Ramos (cell line): ENCODE measurements around the gene ALS2CL.

ENCODE experiments used
- in situ Hi-C: fragments of 300-500 bp; cut with MboI; formaldehyde crosslinking; loops from one replicate; pipeline ENCODE4 v1.14.3; 2022; ENCODE audit warnings: low sequenced_read_pairs; ENCODE audit not compliant: unreplicated experiment

The ALS2CL gene

DNA sequence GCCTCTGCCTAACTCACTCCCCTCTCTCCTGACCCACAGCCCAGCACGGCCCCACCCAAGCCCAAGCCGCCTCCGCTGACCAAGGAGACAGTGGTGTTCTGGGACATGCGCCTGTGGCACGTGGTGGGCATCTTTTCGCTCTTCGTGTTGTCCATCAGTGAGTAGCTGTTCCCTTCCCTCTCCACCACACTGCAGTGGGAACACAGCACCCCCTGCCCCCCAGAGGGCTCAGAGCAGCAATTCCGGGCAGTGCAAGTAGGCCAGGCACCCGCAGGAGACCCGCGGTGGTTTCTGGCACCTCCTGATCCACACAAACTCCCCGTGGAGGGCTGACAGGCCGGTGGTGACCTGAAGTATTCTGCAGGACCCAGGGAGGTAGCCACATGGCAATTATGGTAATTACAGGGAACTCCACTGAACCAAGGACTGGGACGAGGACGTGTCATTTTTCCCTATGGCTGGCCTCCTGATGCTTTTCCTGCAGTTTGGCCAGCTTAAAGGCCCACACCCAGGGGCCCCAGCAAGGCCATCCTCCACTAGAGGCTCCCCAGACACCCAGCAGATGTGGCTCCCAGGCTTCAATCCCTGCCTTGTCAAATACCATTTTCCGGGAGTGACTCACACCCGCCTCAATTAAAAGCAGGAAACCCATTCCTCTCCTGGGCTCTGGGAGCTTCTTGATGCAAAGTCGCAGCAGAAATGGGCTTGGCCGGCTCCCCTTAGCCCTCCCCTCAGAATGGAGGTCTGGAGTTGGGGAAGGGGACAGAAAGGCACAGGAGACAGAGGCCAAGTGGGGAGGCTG lies 12.5 kb upstream of the ALS2CL start:
- in situ Hi-C loops: loop anchor here (25.0 kb wide), 1 partner anchor 306 kb away; no protein-coding TSS in a partner anchor

DNA sequence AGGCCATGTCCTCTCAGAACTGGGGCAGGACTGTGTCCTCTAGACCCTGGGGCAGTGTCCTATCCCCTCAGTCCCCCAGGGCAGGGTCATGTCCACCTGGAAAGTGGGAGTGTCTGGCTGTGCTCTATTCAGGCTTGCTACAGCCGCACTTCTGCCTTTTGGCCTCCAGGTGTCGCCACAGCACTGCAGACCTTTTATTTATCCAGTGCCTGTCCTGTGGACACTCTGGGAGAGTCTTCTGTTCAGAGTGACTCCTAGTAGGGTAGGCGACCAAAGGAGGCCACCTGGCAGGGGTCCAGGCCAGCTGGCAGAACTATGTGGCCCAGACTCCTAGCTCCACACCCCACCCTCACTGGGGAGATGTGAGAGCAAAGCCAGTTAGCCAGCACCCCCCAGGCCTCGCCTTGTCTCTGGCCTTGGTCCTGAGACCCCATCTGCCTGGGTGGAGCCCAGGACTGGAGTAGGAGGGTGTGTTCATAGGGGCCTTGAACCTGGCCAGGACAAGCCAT lies 11.6 kb upstream of the ALS2CL start:
- in situ Hi-C loops: loop anchor here (25.0 kb wide), 1 partner anchor 307 kb away; no protein-coding TSS in a partner anchor

DNA sequence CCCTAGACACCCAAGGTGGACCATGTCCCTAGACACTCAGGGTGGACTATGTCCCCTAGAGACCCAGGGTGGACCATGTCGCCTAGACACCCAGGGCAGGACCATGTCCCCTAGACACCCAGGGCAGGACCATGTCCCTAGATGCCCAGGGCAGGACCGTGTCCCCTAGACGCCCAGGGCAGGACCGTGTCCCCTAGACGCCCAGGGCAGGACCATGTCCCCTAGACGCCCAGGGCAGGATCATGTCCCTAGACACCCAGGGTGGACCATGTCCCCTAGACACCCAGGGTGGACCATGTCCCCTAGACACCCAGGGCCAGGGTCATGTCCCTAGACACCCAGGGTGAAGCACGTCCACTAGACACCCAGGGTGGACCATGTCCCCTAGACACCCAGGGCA lies 10.9 kb upstream of the ALS2CL start:
- in situ Hi-C loops: loop anchor here (25.0 kb wide), 1 partner anchor 308 kb away; no protein-coding TSS in a partner anchor

DNA sequence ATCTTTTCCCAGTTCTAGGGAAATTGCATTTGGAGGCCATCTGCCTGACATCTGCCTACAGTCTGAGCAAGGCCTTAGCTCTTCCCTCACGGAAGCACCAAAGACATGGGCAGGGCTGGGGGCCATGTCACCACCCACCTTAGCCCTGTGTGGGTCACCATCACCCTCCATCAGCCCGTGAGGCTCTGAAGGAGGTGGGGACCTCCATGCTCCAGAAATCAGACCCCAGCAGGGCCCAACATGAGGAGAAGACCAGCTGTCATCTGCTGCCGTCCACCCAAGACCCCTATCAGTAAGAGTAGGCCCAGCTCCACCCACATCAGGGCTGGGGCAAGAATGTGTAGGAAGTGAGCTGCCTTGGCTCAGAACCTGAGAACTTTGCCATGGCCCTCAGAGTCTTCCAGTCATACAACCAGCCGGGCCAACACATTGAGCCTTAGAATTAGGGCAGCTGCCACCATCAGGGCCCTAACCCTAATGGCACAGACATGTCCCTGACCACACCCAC lies 9.6 kb upstream of the ALS2CL start:
- in situ Hi-C loops: loop anchor here (25.0 kb wide), 1 partner anchor 309 kb away; no protein-coding TSS in a partner anchor

DNA sequence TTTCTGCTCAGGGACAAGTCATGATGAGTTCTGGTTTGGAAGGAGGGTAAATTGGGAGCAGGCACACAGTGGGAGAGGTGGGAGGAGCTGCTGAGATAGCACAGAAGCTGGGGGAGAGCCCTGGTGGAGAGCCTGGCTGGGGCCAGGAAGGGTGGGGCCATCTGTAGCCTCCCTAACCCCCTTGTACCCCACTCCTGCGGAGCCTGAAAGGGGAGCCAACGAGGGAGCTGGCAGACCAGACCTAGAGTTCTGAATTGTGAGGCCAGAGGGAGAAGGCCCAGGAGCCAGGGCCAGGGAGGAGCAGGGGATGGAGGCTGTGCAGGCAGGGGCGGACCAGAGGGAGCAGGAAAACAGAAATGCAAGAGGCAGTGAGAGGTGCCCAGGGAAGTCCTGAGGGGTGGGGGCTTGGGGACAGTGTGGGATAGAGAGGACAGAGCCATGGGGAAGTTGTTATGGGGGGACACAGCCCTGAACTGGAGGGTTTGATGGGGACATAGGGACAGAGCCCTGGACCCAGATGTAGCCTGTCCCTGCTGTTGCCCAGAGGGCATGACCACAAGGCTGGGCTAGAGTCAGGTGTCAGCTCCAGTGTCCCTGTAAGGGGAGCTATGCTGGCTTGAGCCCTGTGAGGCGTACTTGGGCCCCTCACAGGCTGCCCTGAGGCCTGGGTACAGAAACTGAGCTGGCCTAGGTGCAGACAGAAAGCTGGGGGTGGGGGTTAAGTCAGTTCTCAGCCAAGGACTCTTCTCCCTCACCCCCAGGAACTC lies 8.9 kb upstream of the ALS2CL start:
- in situ Hi-C loops: loop anchor here (25.0 kb wide), 1 partner anchor 310 kb away; no protein-coding TSS in a partner anchor

DNA sequence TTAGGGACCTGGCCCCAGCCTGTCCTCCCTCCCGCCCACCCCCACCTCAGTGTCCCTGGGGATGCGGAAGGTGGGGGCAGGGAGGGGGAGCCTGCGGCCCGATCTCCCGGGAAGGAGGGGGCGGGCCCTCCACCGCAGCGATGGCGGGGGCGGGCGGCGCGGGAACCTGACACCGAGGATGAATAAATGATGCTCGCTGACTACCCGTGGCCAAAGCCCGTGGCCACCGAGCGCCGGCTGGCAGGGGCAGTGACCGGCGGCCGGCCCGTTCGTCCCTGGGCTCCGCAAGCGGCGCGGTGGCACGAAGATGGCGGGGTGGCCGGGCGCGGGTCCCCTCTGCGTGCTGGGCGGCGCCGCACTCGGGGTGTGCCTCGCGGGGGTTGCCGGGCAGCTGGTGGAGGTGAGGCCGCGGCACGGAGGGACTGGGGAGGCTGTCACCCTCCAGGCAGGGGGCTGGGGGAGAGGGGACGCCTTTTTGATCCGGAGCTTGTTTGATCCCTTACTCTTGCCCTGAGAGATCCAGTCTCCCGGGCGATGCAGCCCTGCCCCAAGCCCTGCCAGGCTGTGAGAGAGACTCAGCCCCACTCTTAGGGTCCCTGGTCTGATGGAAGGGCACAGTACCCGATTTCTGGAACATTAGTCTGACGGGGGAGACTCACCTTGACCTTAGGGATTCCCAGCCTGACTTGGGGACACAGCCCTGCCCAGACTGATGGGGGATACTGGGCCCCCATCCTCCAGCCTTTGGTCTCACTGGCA lies 7.9 kb upstream of the ALS2CL start, which contains the start of gene TMIE:
TMIE (plus strand) TSS at position 212 of the 759 bp plus-strand sequence; CDS start at position 308, 96 bp downstream.
- in situ Hi-C loops: loop anchor here (25.0 kb wide), 1 partner anchor 311 kb away; no protein-coding TSS in a partner anchor

DNA sequence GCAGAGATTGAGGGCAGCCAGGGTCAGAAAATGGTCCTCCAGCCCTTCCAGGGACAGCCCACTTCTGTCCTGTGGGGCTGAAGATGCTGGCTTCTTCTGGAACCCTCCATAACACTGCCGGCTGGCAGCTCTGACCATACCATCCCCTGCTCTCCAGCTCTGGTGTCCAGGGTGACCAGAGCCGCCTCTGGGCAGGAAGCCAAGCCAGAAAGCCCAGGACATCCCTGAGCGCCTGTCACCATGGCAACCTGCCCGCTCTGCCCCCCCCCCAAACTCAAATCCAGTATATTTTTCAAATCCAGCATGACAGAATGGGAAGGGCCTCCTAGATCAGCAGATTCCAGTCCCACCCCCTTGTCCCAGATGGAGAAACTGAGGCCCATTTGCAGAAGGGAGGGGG lies 7.3 kb upstream of the ALS2CL start:
- in situ Hi-C loops: loop anchor here (25.0 kb wide), 1 partner anchor 312 kb away; no protein-coding TSS in a partner anchor

DNA sequence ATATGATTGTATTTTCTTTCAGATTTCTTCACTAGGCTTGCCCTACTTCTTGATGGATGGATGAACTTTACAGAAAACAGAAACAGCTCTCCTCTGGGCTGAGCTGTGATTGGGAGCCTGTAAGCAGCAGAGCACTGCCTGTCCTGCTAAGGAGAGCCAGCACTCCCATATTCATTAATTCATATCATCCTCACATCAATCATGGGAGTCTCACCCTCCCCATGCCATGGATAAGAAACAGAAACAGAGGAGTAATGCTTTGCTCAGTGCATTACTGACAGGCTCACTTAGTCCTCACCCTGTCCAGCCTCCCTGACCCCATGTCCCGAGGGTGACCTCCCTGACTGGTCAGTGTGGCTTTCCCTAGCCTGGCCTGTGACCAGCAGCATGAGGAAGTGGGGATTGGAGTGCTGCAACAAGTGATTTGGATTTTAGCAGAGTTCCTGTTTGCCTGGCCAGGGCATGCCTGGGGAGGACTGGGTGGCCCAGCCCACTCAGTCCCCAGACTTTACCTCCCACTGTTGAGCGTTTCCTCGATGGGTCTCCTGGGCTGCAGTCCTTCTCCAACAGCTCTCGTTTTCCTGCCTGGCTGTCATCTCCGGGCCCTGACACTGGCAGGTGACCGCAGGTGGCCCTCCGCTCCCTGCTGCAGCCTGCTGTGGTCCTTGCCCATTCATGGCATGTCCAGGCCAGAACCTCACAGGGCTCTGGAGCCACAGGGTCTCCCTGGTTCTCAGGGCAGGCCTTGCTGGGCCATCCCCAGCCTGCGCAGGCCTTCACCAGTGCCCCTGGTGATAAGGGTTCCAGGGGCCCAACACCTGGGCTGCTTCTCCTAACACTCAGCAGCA lies 6.4 kb upstream of the ALS2CL start:
- in situ Hi-C loops: loop anchor here (25.0 kb wide), 1 partner anchor 312 kb away; no protein-coding TSS in a partner anchor

DNA sequence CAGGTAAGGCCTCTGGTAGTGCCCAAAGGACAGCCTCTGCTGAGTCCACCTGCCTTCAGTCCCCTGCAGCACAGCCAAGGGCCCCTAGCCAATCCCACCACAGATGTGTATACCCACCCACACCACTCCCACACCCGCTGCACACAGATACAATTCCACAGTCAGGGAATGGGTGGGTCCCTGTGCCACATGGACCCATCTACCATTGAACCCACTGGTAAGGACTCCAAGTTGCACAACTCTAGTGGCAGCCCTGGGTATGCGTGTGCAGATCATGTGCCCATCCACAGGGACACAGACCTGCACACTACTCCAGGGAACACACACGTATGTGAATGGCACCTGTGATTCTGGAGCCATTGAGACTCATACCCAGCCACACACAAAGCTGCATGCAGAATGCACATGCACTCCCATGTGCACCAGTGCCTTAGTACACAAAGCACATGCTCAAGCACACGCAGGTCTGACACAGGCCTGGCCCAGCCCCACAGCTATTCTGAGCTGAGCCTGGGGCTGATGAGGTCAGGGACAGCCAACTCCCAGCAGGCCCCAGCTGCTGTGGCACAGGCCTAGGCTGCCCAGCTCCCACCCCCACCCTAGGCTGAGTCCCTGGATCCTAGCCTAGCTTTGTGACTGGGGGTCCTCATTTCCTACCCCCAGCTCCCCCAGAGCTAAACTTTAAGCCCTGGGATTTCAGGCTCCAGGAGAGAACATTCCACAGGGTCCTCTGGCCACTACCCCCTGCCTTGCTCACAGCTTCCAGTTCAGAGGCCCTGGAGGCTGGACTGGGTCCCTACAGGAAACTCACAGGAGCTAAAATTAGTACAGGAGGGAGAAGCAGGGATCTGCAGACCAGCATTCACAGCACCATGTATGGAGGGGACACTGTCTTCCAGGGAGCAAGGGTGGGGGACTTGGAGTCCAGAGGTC lies 2.7 kb upstream of the ALS2CL start:
- in situ Hi-C loops: no loop called here

DNA sequence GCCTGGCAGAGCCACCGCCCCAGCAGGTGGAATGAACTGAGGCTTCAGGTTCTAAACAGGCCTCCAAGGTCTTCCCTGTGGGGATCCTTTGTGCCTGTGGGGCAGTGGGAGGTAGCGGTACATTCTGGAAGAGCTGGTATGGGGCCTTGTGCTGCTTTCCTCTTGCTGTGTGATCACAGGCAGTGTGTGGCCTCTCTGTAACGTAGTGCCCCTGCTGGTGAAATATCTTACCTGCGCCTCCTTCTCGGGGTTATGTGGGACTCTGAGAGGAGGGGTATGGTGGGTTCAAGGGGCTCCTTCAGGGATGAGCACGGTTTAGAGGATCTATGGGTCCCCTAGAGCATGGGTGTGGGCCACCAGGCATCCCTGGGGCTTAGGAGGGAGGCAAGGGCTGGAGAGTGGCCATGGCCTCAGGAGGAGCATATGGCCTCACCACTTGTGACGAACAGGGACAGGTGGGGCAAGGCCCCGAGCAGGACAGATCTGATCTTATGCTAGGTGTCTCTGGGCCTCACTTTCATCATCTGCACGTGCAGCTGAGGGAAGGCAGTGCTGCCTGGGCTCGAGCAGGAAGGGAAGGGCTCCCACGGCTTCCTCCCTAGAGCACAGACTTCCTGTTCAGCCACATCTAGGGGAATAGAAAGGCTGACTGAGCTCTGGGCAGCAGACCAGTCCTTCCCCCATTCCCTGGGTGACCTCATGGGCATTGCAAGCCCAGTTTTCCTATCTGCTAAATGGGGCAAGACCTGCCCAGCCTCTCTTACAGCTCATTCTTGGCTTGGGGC lies 1.9 kb upstream of the ALS2CL start:
- in situ Hi-C loops: no loop called here

DNA sequence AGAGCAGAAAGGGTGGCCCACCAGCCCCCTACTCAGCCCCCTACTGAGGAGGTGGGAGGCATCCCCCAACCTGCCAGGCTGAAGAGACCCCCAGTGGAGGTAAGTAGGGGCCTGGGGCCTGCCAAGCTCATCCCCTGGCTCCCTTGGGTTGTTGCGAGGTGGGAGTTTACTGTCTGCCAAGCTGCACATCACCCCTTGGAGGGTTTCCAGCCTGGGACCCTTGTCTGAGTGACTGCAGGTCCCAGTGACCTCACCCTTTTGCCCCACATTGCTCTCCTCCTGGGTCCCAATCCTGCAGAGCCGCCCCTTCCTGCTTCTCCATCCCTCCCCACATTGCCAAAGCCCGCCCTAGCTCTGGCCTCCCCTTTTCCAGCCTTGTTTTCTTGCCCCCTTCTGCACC lies 1.0 kb upstream of the ALS2CL start:
- in situ Hi-C loops: no loop called here

DNA sequence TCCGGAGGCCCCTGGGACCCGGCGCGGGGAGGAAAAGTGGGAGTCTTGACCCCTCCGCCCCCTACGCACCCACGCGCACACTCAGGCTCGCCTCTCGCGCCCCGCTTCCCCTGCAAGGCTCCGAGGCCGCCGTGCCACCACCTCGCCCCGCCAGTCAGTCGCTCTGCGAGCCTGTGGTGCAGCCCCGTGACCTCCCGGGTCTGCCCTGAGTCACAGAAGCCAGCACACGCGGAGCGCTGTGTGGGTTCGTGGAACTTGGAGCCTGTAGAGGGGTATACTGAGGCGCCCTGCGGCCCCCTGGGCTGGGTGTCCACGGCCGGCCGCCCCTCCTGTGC lies 380 bp upstream of the ALS2CL start:
- in situ Hi-C loops: no loop called here

DNA sequence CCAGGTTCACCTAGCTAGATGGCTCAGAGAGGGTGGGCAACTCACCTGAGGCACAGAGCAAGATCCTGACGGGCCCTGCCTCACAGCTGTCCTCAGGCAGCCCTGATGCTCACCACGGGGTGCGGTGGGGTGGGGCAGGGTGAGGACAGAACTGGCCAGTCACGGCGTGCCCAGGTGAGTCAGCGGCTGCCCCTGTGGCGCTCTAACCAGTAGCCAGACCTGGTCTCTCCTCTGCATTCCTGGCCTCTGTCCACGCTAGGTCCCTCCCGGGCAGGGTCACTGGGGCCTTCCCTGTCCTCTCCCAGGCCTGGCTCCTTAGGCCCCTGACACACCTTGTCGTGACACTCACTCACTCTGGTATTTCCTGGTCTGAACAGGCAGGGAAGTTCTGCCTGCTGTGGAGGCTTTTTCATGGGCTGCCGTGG lies 901 bp downstream of the ALS2CL start:
- in situ Hi-C loops: no loop called here

DNA sequence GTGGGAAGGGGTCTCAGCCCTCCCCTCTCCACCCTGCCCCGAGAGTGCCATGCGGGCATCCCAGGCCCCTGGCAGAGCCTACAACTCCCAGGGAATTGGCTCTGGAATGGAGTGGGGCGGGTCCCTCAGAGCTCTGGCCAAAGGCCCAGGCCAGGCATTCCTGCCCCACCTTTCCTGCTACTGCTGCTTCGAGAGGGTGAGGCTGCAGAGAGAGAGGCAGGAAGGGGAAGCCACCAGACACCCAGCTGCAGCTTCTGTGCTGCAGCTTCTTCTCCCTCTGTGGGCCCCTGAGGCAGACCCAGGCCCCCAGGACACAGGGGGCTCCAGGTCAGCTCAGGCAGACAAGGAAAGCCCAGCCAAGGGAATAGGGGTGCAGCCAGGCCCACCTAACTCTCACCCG lies 2.7 kb downstream of the ALS2CL start:
- in situ Hi-C loops: no loop called here

DNA sequence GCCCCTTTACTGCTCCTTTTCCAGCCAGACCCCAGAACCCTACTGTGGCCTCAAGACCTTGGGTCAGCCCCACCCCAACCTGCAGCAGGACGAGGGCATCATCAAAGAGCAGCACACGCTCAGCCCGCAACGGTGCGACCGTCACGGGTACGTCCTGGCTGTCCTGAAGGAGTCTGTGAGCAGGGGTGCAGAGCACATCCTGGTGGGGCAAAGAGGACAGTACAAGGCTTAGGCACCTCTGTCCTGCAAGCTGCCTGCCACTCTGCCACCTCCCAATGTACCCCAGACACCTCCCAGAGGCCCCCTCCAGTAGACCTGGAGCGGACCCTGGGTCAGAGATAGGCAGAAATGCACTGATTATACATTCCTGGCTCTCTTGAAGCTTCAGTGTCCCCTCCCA lies 8.0 kb downstream of the ALS2CL start:
- in situ Hi-C loops: no loop called here

DNA sequence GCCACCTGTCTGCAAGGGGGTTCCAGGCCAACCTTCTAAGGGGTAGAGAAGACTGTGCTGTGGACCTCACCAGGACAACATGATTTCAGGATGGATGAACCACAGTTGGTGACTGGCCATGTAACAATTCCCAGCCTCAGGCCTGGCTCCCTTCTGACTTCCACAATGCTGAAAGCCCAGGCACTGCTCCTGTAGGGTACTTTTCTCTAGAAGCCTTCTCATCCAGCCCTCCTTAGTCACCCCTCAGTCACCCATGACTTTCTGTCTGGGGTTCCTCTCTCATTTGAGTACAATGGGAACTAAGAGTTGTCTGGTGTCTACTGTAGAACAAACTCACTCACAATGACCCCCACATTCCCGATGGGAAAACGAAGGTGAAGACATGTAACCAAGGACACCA lies 8.6 kb downstream of the ALS2CL start:
- in situ Hi-C loops: no loop called here

DNA sequence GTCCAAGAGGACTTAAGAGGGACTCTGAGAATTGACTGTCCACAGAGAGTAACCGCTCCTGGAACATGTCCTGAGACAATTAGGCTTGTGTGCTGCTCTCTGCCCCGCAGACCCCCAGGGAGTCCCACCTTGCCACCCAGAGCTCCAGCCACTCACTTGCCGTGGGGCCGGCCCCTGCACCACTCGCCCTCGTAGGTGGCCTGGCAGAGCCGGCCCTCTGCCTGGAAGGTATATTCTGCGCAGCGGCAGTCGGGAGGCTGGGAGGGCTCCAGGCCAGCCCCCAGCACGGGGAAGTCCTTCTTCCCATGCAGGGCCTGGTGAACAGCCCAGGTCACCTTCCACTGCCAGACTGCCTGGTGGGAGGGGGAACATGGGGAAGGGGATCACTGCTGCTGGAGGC lies 10.5 kb downstream of the ALS2CL start:
- in situ Hi-C loops: no loop called here
